HepG2 (cell line): Measurements from ENCODE around the gene TNFAIP1. TPM values are rescaled to one million over a fixed set of nuclear protein-coding genes. Genes with fewer than 3 reads are reported as not detected.

ENCODE experiments used
- ATAC-seq: fragments of 200-7000 bp; cut with Tn5 transposase; 3 replicates; pipeline ENCODE4 v1.9.1; 2020; ENCODE audit warnings: mild to moderate bottlenecking, moderate library complexity
- BruUV-seq: library from RNA; stranded (reverse); fragments of 400-500 nt; replicated peaks from 2 replicates; lab custom pipeline; 2021; lab: Mats Ljungman, UMichigan
- CTCF ChIA-PET: fragments of 300-600 bp; formaldehyde crosslinking; extraction: SDS; loops from one replicate; lab custom pipeline; 2021; ENCODE audit warnings: low total read pairs, inconsistent platforms, low intra/inter-chr PET ratio; lab: Yijun Ruan, JAX
- POLR2A ChIA-PET: fragments of 350-600 bp; sonication (Branson Sonifier 250); formaldehyde crosslinking; loops from one replicate; lab custom pipeline; 2020; ENCODE audit warnings: antibody characterized with exemption, inconsistent platforms; lab: Yijun Ruan, JAX
- DNase-seq: peaks from one replicate; pipeline ENCODE4 v3.0.0-alpha.2; 2015; ENCODE audit warnings: low spot score
- FAIRE-seq: peaks from 3 replicates; lab custom pipeline; 2011; peaks lifted over from hg19 to GRCh38; lab: Jason Lieb, UNC
- H2AFZ ChIP-seq: one replicate; pipeline ENCODE4 v1.6.1; 2011; ENCODE audit warnings: low read length, inconsistent platforms
- H3K27ac ChIP-seq: fragments of 300-600 bp; 3 replicates; pipeline ENCODE4 v1.8.0; 2011; ENCODE audit warnings: mixed run types, mild to moderate bottlenecking, mixed read lengths, low read length, inconsistent platforms; ENCODE audit not compliant: insufficient read depth; ENCODE audit errors: extremely low read length
- H3K27me3 ChIP-seq, 2 experiments: fragments of 200-600 bp in 1 of 2; 2 replicates in 1 of 2; 3 replicates in 1 of 2; pipeline versions ENCODE4 v1.6.0 to v1.8.0; 2011; ENCODE audit warnings: low read length in 2 of 2, mild to moderate bottlenecking in 2 of 2, moderate library complexity in 2 of 2, inconsistent platforms in 1 of 2; ENCODE audit not compliant: insufficient read depth in 2 of 2, control insufficient read depth in 1 of 2
- H3K36me3 ChIP-seq, 2 experiments: fragments of 200-600 bp in 1 of 2; replicated peaks in 1 of 2; 2 replicates in 1 of 2; 3 replicates in 1 of 2; pipeline versions ENCODE4 v1.5.1 to v1.8.0; 2011; ENCODE audit warnings: low read length in 2 of 2, inconsistent platforms in 1 of 2; ENCODE audit not compliant: insufficient read depth in 2 of 2, control insufficient read depth in 1 of 2
- H3K4me1 ChIP-seq: 2 replicates; pipeline ENCODE4 v1.5.1; 2012; ENCODE audit warnings: low read length, inconsistent platforms; ENCODE audit not compliant: insufficient read depth
- H3K4me2 ChIP-seq: 2 replicates; pipeline ENCODE4 v1.6.0; 2011; ENCODE audit warnings: low read depth, low read length, inconsistent platforms
- H3K4me3 ChIP-seq, 3 experiments: fragments of 200-600 bp in 1 of 3; sonication (generic), shearing (Covaris generic) in 1 of 3; replicated peaks in 1 of 3; 2 replicates each; pipeline ENCODE4 v1.5.1; 2011 to 2016; ENCODE audit warnings: low read length in 3 of 3, inconsistent platforms in 2 of 3, low read depth in 2 of 3, mild to moderate bottlenecking in 2 of 3, control low read depth in 1 of 3, mixed read lengths in 1 of 3; ENCODE audit not compliant: insufficient read depth in 1 of 3
- H3K79me2 ChIP-seq: one replicate; pipeline ENCODE4 v1.6.1; 2011; ENCODE audit warnings: low read length, inconsistent platforms; ENCODE audit not compliant: insufficient read depth
- H3K9ac ChIP-seq: 2 replicates; pipeline ENCODE4 v1.6.0; 2011; ENCODE audit warnings: mild to moderate bottlenecking, low read depth, low read length, inconsistent platforms; ENCODE audit not compliant: insufficient read depth
- H3K9me3 ChIP-seq: 2 replicates; pipeline ENCODE4 v1.5.1; 2012; ENCODE audit warnings: mild to moderate bottlenecking, low read length
- H4K20me1 ChIP-seq: 2 replicates; pipeline ENCODE4 v1.6.0; 2011; ENCODE audit warnings: inconsistent platforms, mild to moderate bottlenecking, low read length, moderate library complexity; ENCODE audit not compliant: insufficient read depth
- AHR ChIP-seq: IDR thresholded peaks from 2 replicates; pipeline ENCODE4 v1.6.1; 2018; ENCODE audit warnings: missing genetic modification reagents, missing compliant biosample characterization
- HNF4G ChIP-seq, 2 experiments: sonication (generic) in 1 of 2; formaldehyde crosslinking in 1 of 2; IDR thresholded peaks; 2 replicates each; pipeline versions ENCODE4 v1.4.0 to v1.6.1; 2011 to 2020; ENCODE audit warnings: borderline replicate concordance in 2 of 2, low read depth in 2 of 2, mild to moderate bottlenecking in 2 of 2, low read length in 1 of 2, missing genetic modification reagents in 1 of 2, moderate library complexity in 1 of 2
- NR2F2 ChIP-seq: IDR thresholded peaks from 2 replicates; pipeline ENCODE4 v1.6.1; 2012; ENCODE audit warnings: low read depth, inconsistent platforms, borderline replicate concordance
- NR2F6 ChIP-seq, 2 experiments: IDR thresholded peaks; 2 replicates each; pipeline ENCODE4 v1.6.1; 2016; ENCODE audit warnings: antibody characterized with exemption in 1 of 2, mild to moderate bottlenecking in 1 of 2
- PAF1 ChIP-seq: IDR thresholded peaks from 2 replicates; pipeline ENCODE4 v1.6.1; 2016; ENCODE audit warnings: missing genetic modification reagents, missing compliant biosample characterization
- POLR2A ChIP-seq, 2 experiments: IDR thresholded peaks; 2 replicates each; pipeline ENCODE4 v1.6.1; 2011; ENCODE audit warnings: low read depth in 2 of 2, low read length in 2 of 2, mild to moderate bottlenecking in 1 of 2, moderate library complexity in 1 of 2; ENCODE audit not compliant: insufficient read depth in 1 of 2
- ZFP36L1 ChIP-seq: sonication (generic); formaldehyde crosslinking; IDR thresholded peaks from 2 replicates; pipeline ENCODE4 v1.8.0; 2022; ENCODE audit warnings: mild to moderate bottlenecking, missing genetic modification reagents, moderate library complexity
- ZNF772 ChIP-seq: sonication (generic); formaldehyde crosslinking; IDR thresholded peaks from 2 replicates; pipeline ENCODE4 v1.5.0; 2020; ENCODE audit warnings: mild to moderate bottlenecking, missing genetic modification reagents
- WGBS: methylation state at CpG from one replicate; pipeline ENCODE4 v1.1.6; 2017; ENCODE audit warnings: low lambda C conversion rate; 5-methylcytosine and 5-hydroxymethylcytosine counted together
- in situ Hi-C: cut with HindIII; loops from 2 replicates; pipeline ENCODE4 v1.10.0; 2017; ENCODE audit warnings: low pct_unique_long_range_greater_than_20kb; ENCODE audit not compliant: extremely low pct_ligation_motif_present
- intact Hi-C: fragments of 100-400 bp; cut with micrococcal nuclease; formaldehyde crosslinking; loops from one replicate; pipeline ENCODE4 v1.10.0; 2022; ENCODE audit not compliant: unreplicated experiment
- polyA plus RNA-seq, 8 experiments: library from polyadenylated mRNA; depleted of rRNA in 3 of 8; stranded (reverse) in 7 of 8; unstranded in 1 of 8; fragments of >200 nt; fragmentation: Illumina TruSeq in 4 of 8; extraction: Trizol in 4 of 8; gene quantifications; 2 replicates each; pipeline versions ENCODE4 v1.2.1 to v1.2.3, GENCODE V29; 2011 to 2016; ENCODE audit warnings: low read depth in 4 of 8, missing spikeins in 1 of 8, mixed read lengths in 1 of 8; ENCODE audit not compliant: insufficient read depth in 1 of 8
- total RNA-seq, 5 experiments: library from RNA; depleted of rRNA; stranded (reverse); fragments of >200 nt; fragmentation: Illumina TruSeq; extraction: Trizol; gene quantifications; 2 replicates each; pipeline ENCODE4 v1.2.3, GENCODE V29; 2016; ENCODE audit warnings: low read depth in 1 of 5
- TF ChIP-seq, protein P1 (sequence below): sonication (generic); formaldehyde crosslinking; IDR thresholded peaks from 2 replicates; pipeline ENCODE4 v1.8.1; 2022; ENCODE audit warnings: low read depth, mild to moderate bottlenecking, missing genetic modification reagents
- TF ChIP-seq, protein P2 (sequence below): sonication (generic); formaldehyde crosslinking; IDR thresholded peaks from 2 replicates; pipeline ENCODE4 v1.8.0; 2022; ENCODE audit warnings: mild to moderate bottlenecking, missing genetic modification reagents, borderline replicate concordance

TNFAIP1 gene
- total and polyA plus RNA-seq, 2 of the 13 experiments (the other 11 are each of a cell fraction or from before 2014, with no cell fraction given), result 17.5 to 40.6 TPM

DNA sequence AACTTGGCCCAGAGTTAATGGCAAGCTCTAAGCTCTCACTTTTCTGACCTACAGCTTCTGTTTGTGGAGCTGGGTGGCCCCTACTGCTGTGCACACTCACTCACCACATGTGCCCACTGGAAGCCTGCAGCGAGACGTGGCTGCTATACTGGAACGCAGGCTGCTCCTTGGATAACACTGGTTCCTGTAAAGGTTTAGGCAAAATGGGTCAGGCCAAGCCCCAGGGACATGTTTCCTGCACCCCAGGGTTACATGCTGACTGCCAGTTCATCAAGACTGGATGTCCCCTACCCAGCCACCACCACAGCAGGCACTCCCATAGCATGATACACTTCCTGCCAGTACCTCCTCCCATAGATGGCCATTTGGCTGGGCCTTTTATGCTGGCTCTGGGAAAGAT is 13.4 kb downstream of the TNFAIP1 start:
- no peak overlapping the region for H3K9ac ChIP-seq
- H3K27ac ChIP-seq, result no peak overlapping the region
- H3K4me2 ChIP-seq, result no peak overlapping the region
- intact Hi-C loops (loop anchor here (5.0 kb wide), 1 partner anchor 117 kb away; no protein-coding TSS in a partner anchor), in situ Hi-C loops (no loop called here)
- H3K36me3 ChIP-seq, result peaks cover 25 to 74% of the 10 kb centered on the region in 2 experiments
- ChIA-PET POLR2A (interaction anchor here (1.1 to 5.3 kb wide), 3 partner anchors 8 to 23 kb away, joined by 3 to 49 read pairs (median 30); partner anchors contain the start of genes POLDIP2, SARM1 and VTN), CTCF (no interaction called here)
- no peak for ATAC-seq
- no peaks in the 10 kb centered on the region for H3K79me2 ChIP-seq
- BruUV-seq, result no TSS peak
- no peaks in the 10 kb centered on the region for H4K20me1 ChIP-seq
- peaks cover 26% of the 10 kb centered on the region for H3K4me1 ChIP-seq
- no CpG with 5 or more reads among the region's 3 CpGs for WGBS
- no peak overlapping the region for H2AFZ ChIP-seq
- FAIRE-seq, result no peak
- H3K27me3 ChIP-seq, result no peaks in the 10 kb centered on the region
- no peak overlapping the region for H3K4me3 ChIP-seq
- H3K9me3 ChIP-seq, result no peaks in the 10 kb centered on the region
- TF ChIP-seq PAF1 (0 out of 2 replicates have a peak, but pooled peaks have one; percentile 43), ZNF772 (CRISPR knock-in tag) (no peak)
- no peak for DNase-seq

DNA sequence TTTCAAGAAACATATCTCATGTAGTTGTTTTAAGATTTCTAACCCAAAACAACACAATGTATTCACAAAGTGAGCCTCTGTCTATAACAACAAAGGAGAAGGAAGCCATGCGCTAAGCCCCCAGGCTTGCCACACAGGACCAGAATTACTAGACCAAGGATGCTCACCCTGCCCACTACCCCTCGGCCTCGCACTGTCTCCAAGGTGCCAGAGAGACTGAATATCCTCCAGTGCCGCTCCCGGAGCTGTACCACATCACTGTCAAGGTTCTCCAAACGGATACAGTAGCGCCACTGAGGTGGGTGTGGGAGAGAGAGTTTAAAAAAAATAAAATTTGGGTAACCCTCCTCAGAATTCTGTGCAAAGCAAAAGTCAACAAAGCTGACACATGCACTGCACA is 14.7 kb downstream of the TNFAIP1 start:
- H2AFZ ChIP-seq, result no peak overlapping the region
- H3K4me1 ChIP-seq, result peaks cover 36% of the 10 kb centered on the region
- H3K9me3 ChIP-seq, result no peaks in the 10 kb centered on the region
- in situ Hi-C loops, result no loop called here
- no peak overlapping the region for H3K4me2 ChIP-seq
- no peaks in the 10 kb centered on the region for H3K27me3 ChIP-seq
- no peak for ATAC-seq
- DNase-seq, result no peak
- H3K36me3 ChIP-seq, result peaks cover 23 to 75% of the 10 kb centered on the region in 2 experiments
- POLR2A ChIA-PET, result interaction anchor here (1.1 to 1.4 kb wide), 2 partner anchors 20 to 21 kb away, joined by 3 to 4 read pairs; partner anchors contain the start of genes SARM1 and VTN
- no peak for FAIRE-seq
- over 99% methylated on average over 7 of the region's 7 CpGs for WGBS
- TF ChIP-seq, protein P1, sequence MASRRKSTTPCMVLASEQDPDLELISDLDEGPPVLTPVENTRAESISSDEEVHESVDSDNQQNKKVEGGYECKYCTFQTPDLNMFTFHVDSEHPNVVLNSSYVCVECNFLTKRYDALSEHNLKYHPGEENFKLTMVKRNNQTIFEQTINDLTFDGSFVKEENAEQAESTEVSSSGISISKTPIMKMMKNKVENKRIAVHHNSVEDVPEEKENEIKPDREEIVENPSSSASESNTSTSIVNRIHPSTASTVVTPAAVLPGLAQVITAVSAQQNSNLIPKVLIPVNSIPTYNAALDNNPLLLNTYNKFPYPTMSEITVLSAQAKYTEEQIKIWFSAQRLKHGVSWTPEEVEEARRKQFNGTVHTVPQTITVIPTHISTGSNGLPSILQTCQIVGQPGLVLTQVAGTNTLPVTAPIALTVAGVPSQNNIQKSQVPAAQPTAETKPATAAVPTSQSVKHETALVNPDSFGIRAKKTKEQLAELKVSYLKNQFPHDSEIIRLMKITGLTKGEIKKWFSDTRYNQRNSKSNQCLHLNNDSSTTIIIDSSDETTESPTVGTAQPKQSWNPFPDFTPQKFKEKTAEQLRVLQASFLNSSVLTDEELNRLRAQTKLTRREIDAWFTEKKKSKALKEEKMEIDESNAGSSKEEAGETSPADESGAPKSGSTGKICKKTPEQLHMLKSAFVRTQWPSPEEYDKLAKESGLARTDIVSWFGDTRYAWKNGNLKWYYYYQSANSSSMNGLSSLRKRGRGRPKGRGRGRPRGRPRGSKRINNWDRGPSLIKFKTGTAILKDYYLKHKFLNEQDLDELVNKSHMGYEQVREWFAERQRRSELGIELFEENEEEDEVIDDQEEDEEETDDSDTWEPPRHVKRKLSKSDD, result no peak
- TF ChIP-seq, protein P2, sequence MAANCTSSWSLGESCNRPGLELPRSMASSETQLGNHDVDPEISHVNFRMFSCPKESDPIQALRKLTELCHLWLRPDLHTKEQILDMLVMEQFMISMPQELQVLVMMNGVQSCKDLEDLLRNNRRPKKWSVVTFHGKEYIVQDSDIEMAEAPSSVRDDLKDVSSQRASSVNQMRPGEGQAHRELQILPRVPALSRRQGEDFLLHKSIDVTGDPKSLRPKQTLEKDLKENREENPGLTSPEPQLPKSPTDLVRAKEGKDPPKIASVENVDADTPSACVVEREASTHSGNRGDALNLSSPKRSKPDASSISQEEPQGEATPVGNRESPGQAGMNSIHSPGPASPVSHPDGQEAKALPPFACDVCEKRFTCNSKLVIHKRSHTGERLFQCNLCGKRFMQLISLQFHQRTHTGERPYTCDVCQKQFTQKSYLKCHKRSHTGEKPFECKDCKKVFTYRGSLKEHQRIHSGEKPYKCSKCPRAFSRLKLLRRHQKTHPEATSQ, result no peak
- no peak for TF ChIP-seq NR2F2
- TF ChIP-seq POLR2A (IDR thresholded peaks at IDR 0.05; ENCODE audit: insufficient read depth in 1 of 2, low read depth in 2 of 2, low read length in 2 of 2), result 0 out of 4 replicates have a peak, but pooled peaks of 1 of the 2 experiments have one; percentile 23
- TF ChIP-seq HNF4G (IDR thresholded peaks at IDR 0.05; ENCODE audit: borderline replicate concordance, low read depth, low read length), result no peak
- TF ChIP-seq HNF4G (CRISPR knock-in tag; IDR thresholded peaks at IDR 0.05; ENCODE audit: borderline replicate concordance, low read depth), result no peak
- no peak for TF ChIP-seq NR2F6 (IDR thresholded peaks at IDR 0.05)
- no peak for TF ChIP-seq NR2F6 (CRISPR knock-in tag; IDR thresholded peaks at IDR 0.05)
- TF ChIP-seq AHR (CRISPR knock-in tag), result no peak
- TF ChIP-seq ZFP36L1 (CRISPR knock-in tag), result no peak
- TF ChIP-seq, all 625 proteins: peak for 1
- CTCF ChIA-PET, result no interaction called here
- no TSS peak for BruUV-seq
- intact Hi-C loops, result no loop called here
- H3K27ac ChIP-seq, result no peak overlapping the region
- no peaks in the 10 kb centered on the region for H4K20me1 ChIP-seq
- H3K79me2 ChIP-seq, result peaks cover 4% of the 10 kb centered on the region
- no peak overlapping the region for H3K9ac ChIP-seq
- H3K4me3 ChIP-seq, result no peak overlapping the region
